Measurements from ENCODE around the gene IPCEF1. TPM values are rescaled to one million over a fixed set of nuclear protein-coding genes. Genes with fewer than 3 reads are reported as not detected.

The IPCEF1 gene
- total RNA-seq, 1 donor from 2014 or later = 5.0 TPM

DNA sequence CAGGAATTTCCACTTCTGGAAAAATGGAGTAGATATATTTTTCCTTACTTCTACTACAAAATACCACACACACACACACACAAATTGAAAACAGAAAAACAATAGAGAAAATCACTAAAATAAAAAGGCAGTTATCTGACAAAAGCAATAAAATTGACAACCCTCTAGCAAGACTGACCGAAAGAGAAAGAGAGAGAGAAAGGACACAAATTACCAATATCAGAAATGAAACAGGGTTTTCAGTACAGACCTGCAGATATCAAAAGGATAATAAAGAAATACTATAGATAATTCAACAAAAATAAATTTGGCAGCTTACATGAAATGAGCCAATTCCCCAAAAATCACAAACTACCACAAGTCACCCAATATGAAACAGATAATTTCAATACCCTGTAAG, 212.8 kb downstream of the IPCEF1 start:
- no peak for DNase-seq (ENCODE audit: low spot score)
- intact Hi-C loops (cut with DNase I) = no loop called here

- intact Hi-C loops (cut with DNase I) = no loop called here
- DNase-seq (ENCODE audit: low spot score) = no peak
These were observed 215.9 kb downstream of the IPCEF1 start for GRCh38 chr6:154140743-154141142.

DNA sequence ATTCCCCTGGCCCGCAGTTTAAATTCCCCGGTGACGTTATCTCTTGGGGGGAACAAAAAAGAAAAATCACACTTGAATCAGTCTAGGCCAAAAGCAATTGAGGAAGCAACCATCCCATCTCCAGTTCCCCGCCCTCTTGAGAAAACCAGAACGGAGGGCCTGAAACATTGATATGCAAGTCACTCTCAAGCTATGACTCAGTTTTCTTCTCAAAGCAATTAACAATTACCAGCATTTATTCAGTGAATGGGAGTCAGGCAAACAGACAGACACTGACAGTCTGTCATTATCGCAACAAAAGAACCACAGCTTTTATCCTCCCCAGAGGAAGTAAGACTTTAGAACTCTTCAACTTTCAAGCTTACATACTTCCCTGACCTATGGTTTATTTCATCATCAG, 216.7 kb downstream of the IPCEF1 start:
- intact Hi-C loops (cut with DNase I) = no loop called here
- DNase-seq (ENCODE audit: low spot score) = no peak

DNA sequence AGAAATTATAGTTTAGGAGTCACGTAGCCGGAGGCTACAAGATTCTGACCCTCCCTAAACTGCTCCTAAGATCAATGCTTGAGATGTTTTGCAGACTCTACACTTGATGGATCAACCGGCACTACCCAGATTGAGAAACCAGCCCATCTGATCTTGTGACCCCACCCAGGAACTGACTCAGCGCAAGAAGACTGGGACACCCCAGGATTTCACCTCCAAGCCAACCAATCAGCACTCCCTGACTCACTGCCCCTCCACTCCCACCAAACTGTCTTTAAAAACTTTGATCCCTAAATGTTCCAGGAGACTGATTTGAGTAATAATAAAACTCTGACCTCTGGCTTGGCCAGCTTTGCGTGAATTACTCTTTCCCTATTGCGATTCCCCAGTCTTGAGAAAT, 217.8 kb downstream of the IPCEF1 start:
- DNase-seq (ENCODE audit: low spot score) = no peak
- intact Hi-C loops (cut with DNase I) = no loop called here

DNA sequence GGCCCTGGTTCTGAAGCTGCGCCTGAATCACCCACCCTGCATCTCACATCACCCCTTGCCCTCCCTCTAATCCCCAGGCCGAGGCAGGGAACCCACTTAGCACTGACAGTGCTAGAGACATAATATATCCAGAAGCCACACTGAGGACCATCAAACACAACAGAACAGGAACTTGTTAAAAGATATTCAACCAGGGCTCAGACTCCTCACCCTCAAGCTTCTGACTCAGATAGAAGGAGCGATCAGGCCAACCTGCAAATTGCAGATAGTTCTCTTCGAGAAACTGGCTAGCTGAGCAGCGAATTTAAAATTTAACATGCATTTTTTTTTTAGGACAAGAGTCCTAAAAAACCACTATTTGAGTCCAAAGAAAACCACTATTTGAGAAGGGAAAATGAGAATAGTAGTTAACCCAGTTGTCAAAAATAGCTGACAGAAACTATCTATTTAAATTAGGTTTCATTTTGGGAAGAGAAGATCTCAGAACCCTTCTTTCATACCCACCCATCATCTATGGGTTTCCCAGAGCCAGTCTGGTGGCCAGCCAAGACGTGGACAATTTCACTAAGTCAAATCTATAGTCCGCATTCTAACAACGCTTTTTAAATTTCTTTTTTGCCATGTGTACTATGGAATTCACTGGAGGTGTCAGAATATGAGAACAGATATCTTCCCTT, 222.0 kb downstream of the IPCEF1 start:
- intact Hi-C loops (cut with DNase I) = no loop called here
- DNase-seq (ENCODE audit: low spot score) = no peak

DNA sequence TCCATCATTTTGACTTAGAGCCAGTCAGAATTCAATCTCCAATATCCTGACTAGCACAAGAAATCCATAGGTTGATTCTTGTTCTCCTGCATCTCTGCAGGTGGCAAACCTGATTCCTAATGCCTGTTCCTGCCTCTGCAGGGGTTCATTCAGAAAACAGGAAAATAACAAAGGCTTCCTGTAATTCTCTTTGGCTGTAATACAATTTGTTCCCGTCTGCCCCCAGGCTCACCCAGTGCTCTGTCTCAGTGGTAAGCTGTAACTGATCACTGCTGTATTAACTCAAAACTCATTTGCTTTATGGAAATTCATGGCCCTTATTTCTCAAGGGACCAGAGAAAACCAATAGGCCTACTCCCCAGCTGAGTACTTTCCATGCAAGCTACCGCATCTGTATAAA, 228.9 kb downstream of the IPCEF1 start:
- intact Hi-C loops (cut with DNase I) = no loop called here
- DNase-seq (ENCODE audit: low spot score) = no peak

GRCh38 chr6:154125421-154125820, 231.2 kb downstream of the IPCEF1 start:
- DNase-seq (ENCODE audit: low spot score) = no peak
- intact Hi-C loops (cut with DNase I) = no loop called here

GRCh38 chr6:154123155-154123956, 233.2 kb downstream of the IPCEF1 start:
- intact Hi-C loops (cut with DNase I) = no loop called here
- DNase-seq (ENCODE audit: low spot score) = no peak

DNA sequence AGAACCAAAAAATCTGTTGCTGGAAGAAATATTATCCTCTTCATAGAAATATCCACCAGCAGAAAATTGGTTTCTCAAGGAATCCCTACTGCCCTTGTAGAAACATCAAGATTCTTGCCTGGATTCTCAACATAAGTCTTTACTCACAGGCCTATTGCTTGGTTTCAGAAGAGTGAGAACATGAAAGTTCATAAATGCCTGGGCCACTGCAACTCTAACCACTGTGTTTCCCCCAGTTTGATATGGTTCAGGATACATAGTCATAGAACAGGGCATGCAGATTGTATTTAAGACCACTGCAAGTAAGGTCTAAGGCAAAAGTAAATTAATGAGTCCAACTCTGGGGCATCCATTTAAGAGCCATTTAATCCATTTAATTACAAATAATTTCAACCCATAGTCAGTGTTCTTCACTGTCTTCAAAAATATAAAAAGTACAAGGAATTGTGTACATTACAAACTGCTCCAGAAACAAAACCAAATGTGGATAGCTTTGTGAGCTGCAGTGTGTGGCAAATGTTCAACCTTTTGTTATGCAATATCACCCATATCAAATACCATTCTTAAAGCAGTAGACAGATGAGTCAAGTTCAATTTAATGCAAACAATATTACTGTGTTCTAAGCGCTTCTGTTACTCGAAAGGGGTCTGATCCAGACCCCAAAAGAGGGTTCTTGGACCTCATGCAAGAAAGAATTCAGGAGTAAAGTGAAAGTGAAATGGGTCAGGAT, 234.2 kb downstream of the IPCEF1 start:
- no peak for DNase-seq (ENCODE audit: low spot score)
- intact Hi-C loops (cut with DNase I) = no loop called here

- intact Hi-C loops (cut with DNase I) = no loop called here
- DNase-seq (ENCODE audit: low spot score) = no peak
These were observed 239.1 kb downstream of the IPCEF1 start for GRCh38 chr6:154117485-154117884.

DNA sequence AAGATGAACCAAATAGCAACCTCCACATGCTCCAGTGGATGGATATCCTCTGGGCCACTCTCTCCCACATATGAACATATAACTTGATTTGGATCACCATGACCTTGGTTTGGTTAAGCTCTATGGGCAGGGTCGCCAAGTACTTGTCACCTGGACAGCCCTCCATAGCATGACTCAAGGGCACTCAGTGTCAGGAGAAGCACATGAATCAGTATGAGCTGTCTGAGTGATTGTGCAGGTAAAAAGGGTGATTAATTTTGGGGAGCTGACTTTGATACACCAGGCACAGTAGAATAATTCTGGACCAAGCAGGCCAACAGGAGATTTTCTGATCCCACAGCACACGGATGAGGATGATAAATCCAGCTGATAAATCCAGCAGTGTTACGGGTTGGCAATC, 243.2 kb downstream of the IPCEF1 start:
- intact Hi-C loops (cut with DNase I) = no loop called here
- DNase-seq (ENCODE audit: low spot score) = no peak

DNA sequence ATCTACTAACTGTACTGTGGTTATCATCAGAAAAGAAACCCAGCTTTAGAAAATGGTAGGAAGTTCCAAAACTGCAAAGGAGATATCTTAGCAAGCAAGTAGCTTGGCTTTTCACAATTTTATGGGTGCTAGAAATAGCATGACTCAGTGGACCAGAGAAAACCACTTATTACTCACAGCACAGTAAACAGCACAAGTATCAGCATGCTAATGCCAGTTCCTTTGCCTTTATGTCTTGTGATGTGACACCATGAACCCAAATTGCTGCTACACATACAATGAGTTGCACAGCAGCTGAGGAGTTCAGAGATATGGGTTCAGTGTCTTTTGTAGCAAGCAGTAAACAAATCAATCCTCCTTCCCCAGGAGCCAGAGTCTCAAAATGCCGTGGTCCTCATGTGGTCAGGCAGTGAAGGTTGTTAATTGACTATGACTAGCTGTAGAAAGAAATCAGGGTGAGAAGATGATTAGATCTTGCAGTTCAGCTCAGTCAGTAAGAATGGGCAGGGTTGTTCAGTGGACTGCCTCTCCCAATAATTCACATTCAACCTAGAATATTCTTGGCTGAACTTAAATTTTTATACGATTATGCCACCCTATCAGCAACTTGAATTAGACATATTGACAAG, 244.3 kb downstream of the IPCEF1 start:
- DNase-seq (ENCODE audit: low spot score) = no peak
- intact Hi-C loops (cut with DNase I) = no loop called here

DNA sequence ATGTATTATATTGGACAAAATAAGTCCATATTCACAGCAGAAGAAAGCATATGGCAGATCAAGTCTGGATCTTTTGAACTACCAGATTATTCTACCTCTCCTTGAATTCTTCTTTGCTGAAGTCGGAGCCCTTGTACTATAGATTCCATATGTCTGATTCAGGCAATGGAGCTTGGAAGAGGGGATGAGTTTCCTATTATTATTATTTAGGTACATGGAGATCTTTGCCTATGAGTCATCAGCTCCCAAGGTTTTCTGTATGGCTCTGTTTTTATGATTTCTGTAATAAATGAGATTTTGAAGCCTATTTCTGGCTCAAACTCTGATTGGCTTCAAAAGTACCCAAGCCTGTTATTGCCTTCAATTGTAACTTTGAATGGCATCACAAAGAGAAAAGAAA, 245.6 kb downstream of the IPCEF1 start:
- intact Hi-C loops (cut with DNase I) = no loop called here
- DNase-seq (ENCODE audit: low spot score) = no peak

DNA sequence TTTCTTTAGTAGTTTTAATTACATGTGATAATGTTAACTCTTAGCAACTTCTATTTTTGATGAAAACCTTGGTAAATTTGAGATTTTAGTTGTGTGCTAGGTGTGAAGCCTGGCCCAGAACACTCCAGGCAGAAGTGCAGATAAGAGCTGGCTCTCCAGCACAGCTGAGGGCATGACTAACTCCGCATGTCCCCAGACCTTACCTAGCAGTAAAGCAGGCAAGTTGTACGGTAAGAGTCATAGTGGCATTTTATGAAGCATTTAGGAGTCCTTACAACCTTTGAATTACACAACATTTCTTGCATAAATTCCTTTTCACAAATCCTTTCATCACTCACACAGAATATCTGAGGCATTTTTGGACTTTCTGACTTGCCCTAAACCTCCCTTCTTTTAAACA, 250.4 kb downstream of the IPCEF1 start:
- intact Hi-C loops (cut with DNase I) = no loop called here
- DNase-seq (ENCODE audit: low spot score) = no peak

Other genes with a start within 250 kb of the IPCEF1 start
- 34.4 TPM for gene CNKSR3, start 153.9 kb upstream of the IPCEF1 start, total RNA-seq